Left colon (tissue), 2 donors: ENCODE measurements around the gene HOTAIR. TPM values are rescaled to one million over a fixed set of nuclear protein-coding genes. Genes with fewer than 3 reads are reported as not detected.

Experiments used
- ATAC-seq: fragments of 200-7000 bp; cut with Tn5 transposase; one replicate; pipeline ENCODE4 v1.9.1; 2020; ENCODE audit warnings: mild to moderate bottlenecking, moderate library complexity
- DNase-seq, 2 donors: peaks; one replicate each; pipeline ENCODE4 v3.0.0-alpha.2; 2020
- intact Hi-C, 2 donors: fragments of 100-400 bp; cut with DNase I in 1 of 2; cut with micrococcal nuclease in 1 of 2; formaldehyde crosslinking; loops; one replicate each; pipeline versions ENCODE4 v1.11.2 to v1.14.0; 2022; cut with DNase I, micrococcal nuclease
- total RNA-seq, 2 donors: library from RNA; stranded (reverse); fragmentation: NEBNext Ultra II Directional; extraction: Animal tissue kit (Norgen Biotek cat#: 25700); gene quantifications; one replicate each; pipeline ENCODE4 v1.2.1, GENCODE V29; 2021
- donor health status: DM: no; HTN: no; CAD: no.
- donor health status: DM: yes; HTN: yes; CAD: no.

The HOTAIR gene
- total RNA-seq, 2 donors from 2014 or later = not detected

GRCh38 chr12:54012631-54013409 lies 38.1 kb upstream of the HOTAIR start:
- ATAC-seq (no peak), DNase-seq (no peak)
- intact Hi-C loops = no loop called here

DNA sequence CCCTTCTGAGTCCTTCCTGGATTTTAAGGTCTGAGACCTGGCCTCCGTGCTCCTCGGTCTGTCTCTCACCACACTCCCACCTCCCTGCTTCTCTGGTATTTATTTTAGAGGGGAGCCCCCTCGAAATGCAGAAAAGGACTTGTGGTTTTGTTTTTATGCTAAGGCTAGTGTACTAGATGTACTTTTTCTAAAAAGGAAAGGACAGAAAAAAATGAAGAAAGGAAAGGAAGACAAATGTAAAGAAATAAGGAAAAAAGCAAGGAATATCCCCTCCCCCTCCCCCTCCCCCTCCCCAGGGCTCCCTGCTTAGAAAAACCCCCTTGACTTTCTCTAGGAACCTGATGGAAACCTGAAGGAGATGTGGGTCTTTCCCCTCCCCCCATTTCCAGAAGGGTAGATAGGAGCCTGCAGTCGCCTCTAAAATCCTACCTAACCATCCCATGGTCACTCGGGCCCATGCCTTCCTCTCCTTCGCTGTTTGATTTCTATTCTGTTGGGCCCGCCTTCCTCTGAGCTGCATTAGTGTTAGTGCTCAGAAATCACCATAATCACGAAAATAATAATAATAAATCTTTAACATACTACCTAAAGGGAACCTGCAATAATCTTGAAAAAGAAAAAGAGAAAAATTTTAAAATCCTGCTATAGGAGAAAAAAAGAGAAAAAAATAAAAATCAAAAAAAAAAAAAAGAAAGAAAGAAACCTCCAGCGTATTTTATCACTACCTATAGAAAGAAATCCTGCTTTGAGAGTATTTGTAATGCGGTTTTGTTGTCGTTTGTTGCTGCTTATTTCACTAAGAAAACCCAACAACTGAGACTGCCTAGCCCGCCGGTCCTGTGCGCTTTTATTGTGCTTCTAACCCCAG lies 37.1 kb upstream of the HOTAIR start:
- intact Hi-C loops = no loop called here
- no peak for DNase-seq
- ATAC-seq = no peak

DNA sequence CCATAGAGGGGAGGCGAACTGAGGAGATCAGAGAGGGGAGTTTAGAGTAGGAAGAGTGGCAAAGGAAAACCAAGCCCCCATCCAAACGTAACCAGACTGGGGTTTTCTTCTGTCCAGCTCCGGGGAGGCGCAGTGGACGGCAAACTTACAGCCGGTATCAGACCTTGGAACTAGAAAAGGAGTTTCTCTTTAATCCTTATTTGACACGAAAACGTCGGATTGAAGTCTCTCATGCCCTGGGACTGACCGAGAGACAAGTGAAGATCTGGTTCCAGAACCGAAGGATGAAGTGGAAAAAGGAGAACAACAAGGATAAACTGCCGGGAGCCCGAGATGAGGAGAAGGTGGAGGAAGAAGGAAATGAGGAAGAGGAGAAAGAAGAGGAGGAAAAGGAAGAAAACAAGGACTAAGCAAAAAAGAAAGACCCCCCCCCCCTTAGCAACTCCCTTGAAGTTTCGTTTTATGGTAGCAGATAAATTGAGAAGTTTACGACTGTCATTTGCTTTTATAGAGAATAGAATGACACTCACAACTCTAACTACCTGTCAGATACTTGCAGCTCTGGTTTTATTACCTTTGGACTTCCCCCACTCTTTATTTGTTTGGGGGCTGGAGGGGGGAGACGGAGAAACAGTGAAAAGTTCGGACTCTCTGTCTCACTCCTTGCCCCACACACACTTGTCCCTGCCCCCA lies 36.4 kb upstream of the HOTAIR start:
- intact Hi-C loops = no loop called here
- ATAC-seq (peak; percentile 52), DNase-seq (no peak)

GRCh38 chr12:54010053-54010971 lies 35.6 kb upstream of the HOTAIR start:
- ATAC-seq (no peak), DNase-seq (no peak)
- intact Hi-C loops = no loop called here

DNA sequence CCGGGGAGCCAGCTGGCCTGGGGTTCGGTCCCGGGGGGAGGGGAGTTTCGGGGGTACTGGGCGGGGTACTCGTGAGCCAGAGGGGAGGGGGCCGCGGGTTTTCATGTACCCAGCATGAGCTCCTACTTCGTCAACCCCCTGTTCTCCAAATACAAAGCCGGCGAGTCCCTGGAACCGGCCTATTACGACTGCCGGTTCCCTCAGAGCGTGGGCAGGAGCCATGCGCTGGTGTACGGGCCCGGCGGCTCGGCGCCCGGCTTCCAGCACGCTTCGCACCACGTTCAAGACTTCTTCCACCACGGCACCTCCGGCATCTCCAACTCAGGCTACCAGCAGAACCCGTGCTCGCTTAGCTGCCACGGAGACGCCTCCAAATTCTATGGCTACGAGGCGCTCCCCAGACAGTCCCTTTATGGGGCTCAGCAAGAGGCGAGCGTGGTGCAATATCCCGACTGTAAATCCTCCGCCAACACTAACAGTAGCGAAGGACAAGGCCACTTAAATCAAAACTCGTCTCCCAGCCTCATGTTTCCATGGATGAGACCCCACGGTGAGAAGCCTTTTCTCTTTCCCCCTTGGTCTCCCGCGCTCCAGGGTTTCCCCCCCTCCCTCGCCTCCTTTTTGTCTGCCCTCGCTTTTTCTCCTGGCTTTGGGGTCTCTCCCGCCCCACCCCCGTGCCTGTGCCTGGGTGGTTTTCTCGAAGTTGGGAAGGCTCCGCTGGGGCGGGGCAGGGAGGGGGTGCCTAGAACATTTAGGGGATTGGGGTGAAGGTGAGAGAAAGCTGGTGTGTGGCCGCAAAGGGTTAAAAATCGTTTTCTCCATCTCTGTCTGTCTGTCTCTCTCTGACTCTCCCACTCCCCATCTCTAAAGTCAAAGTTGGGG lies 34.7 kb upstream of the HOTAIR start:
- ATAC-seq (no peak), DNase-seq (no peak)
- intact Hi-C loops = loop anchor here (5.0 kb wide), 2 partner anchors 183 to 188 kb away; no protein-coding TSS in a partner anchor

- ATAC-seq = no peak
- intact Hi-C loops = loop anchor here (5.0 kb wide), 2 partner anchors 184 to 189 kb away; no protein-coding TSS in a partner anchor
- no peak for DNase-seq
These were observed 33.5 kb upstream of the HOTAIR start for GRCh38 chr12:54008260-54008552.

DNA sequence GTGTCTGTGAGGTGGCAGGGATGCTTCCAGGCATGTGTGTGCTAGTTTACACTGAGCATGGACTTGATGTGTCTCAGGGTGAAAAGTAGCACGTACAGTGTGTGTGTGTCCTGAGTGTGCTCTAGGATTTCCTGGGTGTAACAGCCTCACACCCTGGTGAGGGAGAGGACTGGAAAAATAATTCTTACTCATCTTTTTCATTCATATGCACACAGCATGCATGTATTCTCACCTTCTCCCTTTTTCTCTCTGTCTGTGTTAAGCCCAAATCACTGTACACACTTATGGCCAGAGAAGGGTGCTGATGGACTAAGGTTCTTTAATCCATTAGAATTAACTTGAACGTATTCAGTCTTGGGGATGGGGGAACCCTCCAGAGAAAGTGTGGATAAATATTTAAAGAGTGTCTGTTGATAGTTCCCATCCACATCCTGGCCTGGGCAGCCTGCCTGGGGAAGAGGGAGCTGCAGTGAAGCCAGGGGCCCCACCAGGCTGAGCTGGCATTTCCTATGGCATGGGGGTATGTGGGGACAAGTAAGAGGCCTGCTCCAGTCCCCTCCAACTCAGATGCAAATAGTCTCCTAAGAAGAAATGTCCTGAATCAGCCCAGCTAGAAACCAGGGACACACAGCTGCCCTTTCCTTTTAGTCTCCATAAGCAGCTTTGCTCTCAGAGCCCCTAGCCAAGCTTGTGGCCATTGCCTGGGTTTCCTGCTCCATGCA lies 32.9 kb upstream of the HOTAIR start:
- intact Hi-C loops = loop anchor here (5.0 kb wide), 2 partner anchors 185 to 190 kb away; no protein-coding TSS in a partner anchor
- DNase-seq (no peak), ATAC-seq (no peak)

- intact Hi-C loops = loop anchor here (5.0 kb wide), 2 partner anchors 186 to 191 kb away; no protein-coding TSS in a partner anchor
- ATAC-seq (no peak), DNase-seq (no peak)
These were observed 31.9 kb upstream of the HOTAIR start for GRCh38 chr12:54006559-54007220.

DNA sequence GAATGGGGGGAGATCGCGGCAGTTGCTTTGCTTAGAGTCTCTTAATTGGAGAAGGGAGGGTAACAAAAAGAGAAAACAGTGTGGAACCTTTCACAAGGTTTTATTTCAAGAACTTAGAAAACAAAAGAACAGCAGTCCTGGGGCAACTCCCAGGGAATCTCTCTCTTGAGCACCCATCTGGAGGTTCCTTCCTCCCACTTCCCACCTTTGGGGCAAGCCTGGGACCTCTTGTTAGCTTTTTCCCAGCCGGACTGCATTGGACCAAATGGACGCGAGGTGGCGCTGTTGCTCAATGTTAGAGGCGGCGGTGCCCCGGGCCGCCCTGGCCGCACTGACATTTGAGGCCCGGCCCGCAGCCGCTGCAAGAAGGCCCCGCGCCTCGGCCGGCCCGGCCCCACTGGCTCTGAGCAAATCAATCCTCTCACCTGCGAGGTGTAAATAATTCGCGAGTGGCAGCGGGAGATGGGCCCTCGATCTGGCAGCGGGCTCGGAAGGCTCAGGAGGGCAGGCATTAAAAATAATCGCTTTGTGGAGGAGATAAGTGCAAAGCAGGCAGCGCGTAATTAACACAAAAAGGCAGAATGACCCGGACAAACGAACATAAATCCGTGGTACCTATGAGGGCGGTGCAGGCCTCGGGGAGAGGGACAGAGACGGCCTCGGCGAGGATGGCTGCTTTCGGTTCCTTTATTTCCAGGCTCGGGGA lies 31.3 kb upstream of the HOTAIR start:
- DNase-seq = peak; percentile 60 to 90
- ATAC-seq = peak; percentile 87
- intact Hi-C loops = loop anchor here (5.0 kb wide), 2 partner anchors 186 to 191 kb away; no protein-coding TSS in a partner anchor

- DNase-seq (no peak), ATAC-seq (no peak)
- intact Hi-C loops = loop anchor here (5.0 kb wide), 2 partner anchors 187 to 192 kb away; no protein-coding TSS in a partner anchor
These were observed 30.7 kb upstream of the HOTAIR start for GRCh38 chr12:54005531-54005852.

GRCh38 chr12:54004841-54005530 lies 30.2 kb upstream of the HOTAIR start:
- intact Hi-C loops = loop anchor here (5.0 kb wide), 2 partner anchors 187 to 192 kb away; no protein-coding TSS in a partner anchor
- no peak for ATAC-seq
- no peak for DNase-seq

DNA sequence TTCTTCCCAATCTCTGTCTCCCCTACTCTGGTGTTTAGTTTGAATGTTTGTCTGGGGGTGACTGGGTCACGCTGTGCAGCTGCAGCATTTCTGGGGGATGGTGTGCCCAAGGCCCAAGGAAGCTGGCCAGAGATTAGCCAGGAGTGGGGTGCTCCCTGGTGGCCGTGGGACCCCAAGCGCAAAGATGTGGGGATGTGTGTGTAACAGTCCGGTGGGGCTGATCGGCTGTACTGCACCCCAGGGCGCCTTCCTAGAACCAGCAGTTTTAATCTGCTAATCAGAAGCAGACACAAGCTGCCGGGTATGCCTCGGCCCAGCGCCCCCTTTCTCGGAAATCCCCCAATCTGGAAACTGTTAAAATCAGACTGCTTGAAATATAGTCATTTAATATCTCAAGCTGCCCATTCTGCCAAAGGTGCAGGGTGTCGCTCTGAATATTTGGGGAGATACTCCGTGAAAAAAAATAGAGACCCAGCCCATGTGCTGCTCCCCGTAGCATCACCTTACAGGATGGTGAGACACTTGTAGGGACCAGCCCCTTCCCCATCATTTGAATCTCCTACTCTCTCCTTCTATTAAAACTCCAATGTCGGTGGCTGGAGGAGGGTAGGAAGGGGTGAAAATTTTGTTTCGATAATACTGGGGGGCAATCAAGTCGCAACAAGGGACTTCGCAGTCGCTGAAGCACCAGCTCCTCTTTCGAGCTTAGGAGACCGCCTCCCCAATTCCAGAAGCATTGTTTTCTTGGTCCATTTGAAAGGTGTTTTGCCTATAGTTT lies 29.5 kb upstream of the HOTAIR start:
- no peak for DNase-seq
- intact Hi-C loops = no loop called here
- no peak for ATAC-seq

DNA sequence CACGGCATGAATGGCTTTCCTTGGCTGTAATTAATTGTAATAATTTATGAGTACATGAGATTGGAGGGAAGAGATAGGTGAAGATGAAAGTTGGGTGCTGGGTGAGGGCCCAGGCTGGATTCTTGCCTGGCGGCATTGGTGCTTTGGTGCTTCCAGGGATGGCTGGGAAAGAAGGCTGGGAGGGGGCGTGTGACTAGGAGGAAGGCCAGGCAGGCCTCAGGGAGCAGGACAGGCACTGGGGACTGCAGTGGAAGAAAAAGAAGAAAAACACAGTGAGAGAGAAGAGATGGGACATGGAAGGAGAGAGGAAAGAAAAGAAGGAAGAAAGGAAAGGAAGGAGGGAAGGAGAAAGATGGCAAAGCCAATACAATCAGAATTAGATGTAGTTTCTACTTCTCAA lies 28.9 kb upstream of the HOTAIR start:
- DNase-seq (no peak), ATAC-seq (no peak)
- intact Hi-C loops = no loop called here

GRCh38 chr12:54002915-54003389 lies 28.2 kb upstream of the HOTAIR start:
- no peak for DNase-seq
- intact Hi-C loops = no loop called here
- no peak for ATAC-seq
